HCT116 (cell line): ENCODE measurements around the gene ANKRD6. TPM values are rescaled to one million over a fixed set of nuclear protein-coding genes. Genes with fewer than 3 reads are reported as not detected.
A peak's percentile ranks its signal among the peaks of the same experiment; 100 is the strongest.

ENCODE experiments used
- ATAC-seq: fragments of 200-7000 bp; cut with Tn5 transposase; 2 replicates; pipeline ENCODE4 v1.9.1; 2020; ENCODE audit warnings: mild to moderate bottlenecking, moderate library complexity
- BruUV-seq: library from RNA; stranded (reverse); fragments of 400-500 nt; replicated peaks from 2 replicates; lab custom pipeline; 2021; lab: Mats Ljungman, UMichigan
- CTCF ChIA-PET: fragments of 300-600 bp; sonication (Branson Sonifier 250); formaldehyde crosslinking; loops from one replicate; lab custom pipeline; 2021; ENCODE audit warnings: antibody characterized with exemption; lab: Charles Lee
- POLR2A ChIA-PET: fragments of 300-600, 350-600 bp; sonication (Branson Sonifier 250); formaldehyde crosslinking; loops from one replicate; lab custom pipeline; 2021; ENCODE audit warnings: antibody characterized with exemption; lab: Charles Lee
- RAD21 ChIA-PET, 2 experiments: fragments of 300-600 bp; sonication (Branson Sonifier 250); formaldehyde crosslinking; loops; one replicate each; lab custom pipeline; 2023; ENCODE audit warnings: low total read pairs in 2 of 2; ENCODE audit not compliant: uncharacterized antibody in 2 of 2, unreplicated experiment in 2 of 2, low non-redundant PET in 1 of 2; lab: Charles Lee
- DNase-seq: peaks from one replicate; pipeline ENCODE4 v3.0.0-alpha.2; 2010; ENCODE audit warnings: low read depth, low spot score
- H2AFZ ChIP-seq: fragments of 200-600 bp; shearing (Covaris generic), sonication (generic); 2 replicates; pipeline ENCODE4 v1.6.1; 2017; ENCODE audit warnings: low read depth, mixed run types, mixed read lengths, antibody characterized with exemption, low read length; ENCODE audit not compliant: poor library complexity, severe bottlenecking
- H3K27ac ChIP-seq: 2 replicates; pipeline ENCODE4 v1.5.1; 2012; ENCODE audit warnings: low read depth, low read length
- H3K27me3 ChIP-seq: fragments of 200-600 bp; sonication (generic); 2 replicates; pipeline ENCODE4 v1.6.1; 2016; ENCODE audit warnings: mixed run types, low read length, mixed read lengths; ENCODE audit not compliant: insufficient read depth
- H3K36me3 ChIP-seq, 2 experiments: fragments of 200-500 bp in 1 of 2; fragments of 200-600 bp in 1 of 2; sonication (Bioruptor generic) in 1 of 2; sonication (generic) in 1 of 2; 2 replicates each; pipeline versions ENCODE4 v1.5.1 to v1.6.1; 2014 to 2016; ENCODE audit warnings: low read length in 2 of 2, inconsistent platforms in 1 of 2, mixed read lengths in 1 of 2, mixed run types in 1 of 2; ENCODE audit not compliant: insufficient read depth in 2 of 2, control insufficient read depth in 1 of 2
- H3K4me1 ChIP-seq, 2 experiments: fragments of 200-600 bp in 1 of 2; sonication (generic) in 1 of 2; 2 replicates each; pipeline versions ENCODE4 v1.5.1 to v1.6.1; 2012 to 2017; ENCODE audit warnings: low read length in 2 of 2, inconsistent platforms in 1 of 2, mild to moderate bottlenecking in 1 of 2, mixed read lengths in 1 of 2, mixed run types in 1 of 2, moderate library complexity in 1 of 2; ENCODE audit not compliant: insufficient read depth in 2 of 2, control insufficient read depth in 1 of 2
- H3K4me2 ChIP-seq: fragments of 200-600 bp; sonication (generic); 2 replicates; pipeline ENCODE4 v1.6.1; 2017; ENCODE audit warnings: mixed run types, low read length, mixed read lengths
- H3K4me3 ChIP-seq, 2 experiments: fragments of 200-600 bp in 1 of 2; sonication (generic) in 1 of 2; replicated peaks in 1 of 2; 2 replicates each; pipeline ENCODE4 v1.5.1; 2011 to 2016; ENCODE audit warnings: low read length in 2 of 2, control low read depth in 1 of 2, low read depth in 1 of 2, mild to moderate bottlenecking in 1 of 2, mixed read lengths in 1 of 2, mixed run types in 1 of 2
- H3K79me2 ChIP-seq: fragments of 200-600 bp; sonication (generic); 2 replicates; pipeline ENCODE4 v1.6.1; 2017; ENCODE audit warnings: mild to moderate bottlenecking, mixed run types, low read length, moderate library complexity, mixed read lengths; ENCODE audit not compliant: insufficient read depth
- H3K9ac ChIP-seq: fragments of 200-600 bp; sonication (generic); 2 replicates; pipeline ENCODE4 v1.6.1; 2016; ENCODE audit warnings: low read length, mixed read lengths
- H3K9me2 ChIP-seq: fragments of 200-600 bp; sonication (generic), shearing (Covaris generic); 2 replicates; pipeline ENCODE4 v1.6.1; 2017; ENCODE audit warnings: mixed run types, mild to moderate bottlenecking, moderate library complexity; ENCODE audit not compliant: insufficient read depth
- H3K9me3 ChIP-seq, 2 experiments: fragments of 200-500 bp in 1 of 2; fragments of 200-600 bp in 1 of 2; sonication (Bioruptor generic) in 1 of 2; sonication (generic) in 1 of 2; 2 replicates each; pipeline ENCODE4 v1.6.1; 2014 to 2017; ENCODE audit warnings: low read length in 2 of 2, mixed read lengths in 2 of 2, inconsistent platforms in 1 of 2, low read depth in 1 of 2, mild to moderate bottlenecking in 1 of 2, mixed run types in 1 of 2, moderate library complexity in 1 of 2; ENCODE audit not compliant: control insufficient read depth in 1 of 2, insufficient read depth in 1 of 2
- H4K20me1 ChIP-seq: fragments of 200-600 bp; sonication (generic), shearing (Covaris generic); 2 replicates; pipeline ENCODE4 v1.6.1; 2017; ENCODE audit warnings: mixed run types, mild to moderate bottlenecking, moderate library complexity; ENCODE audit not compliant: insufficient read depth
- CBX3 ChIP-seq: IDR thresholded peaks from 2 replicates; pipeline ENCODE4 v1.6.1; 2012; ENCODE audit warnings: low read depth
- CEBPB ChIP-seq: IDR thresholded peaks from 2 replicates; pipeline ENCODE4 v1.6.1; 2012; ENCODE audit warnings: low read depth
- ELF1 ChIP-seq: IDR thresholded peaks from 2 replicates; pipeline ENCODE4 v1.6.1; 2012; ENCODE audit warnings: low read depth, borderline replicate concordance
- POLR2A ChIP-seq: IDR thresholded peaks from 2 replicates; pipeline ENCODE4 v1.7.0; 2011; ENCODE audit warnings: borderline replicate concordance; ENCODE audit not compliant: insufficient read depth, insufficient read length; ENCODE audit errors: extremely low read depth
- REST ChIP-seq: IDR thresholded peaks from 2 replicates; pipeline ENCODE4 v1.6.1; 2012; ENCODE audit warnings: low read depth
- intact Hi-C: fragments of 100-400 bp; cut with micrococcal nuclease; formaldehyde crosslinking; loops from 2 replicates; pipeline ENCODE4 v1.10.0; 2022
- total RNA-seq: library from RNA; stranded (reverse); gene quantifications from one replicate; pipeline ENCODE4 v1.2.1, GENCODE V29; 2021; ENCODE audit not compliant: unreplicated experiment

ANKRD6 gene
- total RNA-seq, 1 experiment from 2014 or later, result 9.9 TPM

GRCh38 chr6:89555806-89556205 lies 122.9 kb downstream of the ANKRD6 start:
- H3K4me2 ChIP-seq, result no peak overlapping the region
- no peaks in the 10 kb centered on the region for H3K27me3 ChIP-seq
- no peak overlapping the region for H3K4me3 ChIP-seq
- TF ChIP-seq CEBPB (no peak), CBX3 (no peak), POLR2A (no peak)
- no peaks in the 10 kb centered on the region for H3K9me2 ChIP-seq
- ChIA-PET RAD21 (no interaction called here), POLR2A (no interaction called here), CTCF (no interaction called here)
- H4K20me1 ChIP-seq, result no peaks in the 10 kb centered on the region
- H3K27ac ChIP-seq, result no peak overlapping the region
- ATAC-seq (no peak), DNase-seq (no peak)
- no peaks in the 10 kb centered on the region for H3K79me2 ChIP-seq
- no peak overlapping the region for H2AFZ ChIP-seq
- no peaks in the 10 kb centered on the region for H3K4me1 ChIP-seq
- BruUV-seq, result no TSS peak
- peaks cover 0 to 12% of the 10 kb centered on the region in 2 experiments; a peak in 1 of 4 replicates for H3K9me3 ChIP-seq
- H3K9ac ChIP-seq, result no peak overlapping the region
- no peaks in the 10 kb centered on the region for H3K36me3 ChIP-seq
- intact Hi-C loops, result no loop called here

- Histone ChIP-seq H3K9ac (no peak overlapping the region), H3K9me3 (peaks cover 0 to 12% of the 10 kb centered on the region in 2 experiments; a peak in 1 of 4 replicates), H3K9me2 (no peaks in the 10 kb centered on the region), H3K27ac (no peak overlapping the region), H3K36me3 (no peaks in the 10 kb centered on the region), H2AFZ (no peak overlapping the region), H3K4me2 (no peak overlapping the region), H3K4me3 (no peak overlapping the region), H4K20me1 (no peaks in the 10 kb centered on the region), H3K79me2 (no peaks in the 10 kb centered on the region), H3K4me1 (no peaks in the 10 kb centered on the region), H3K27me3 (peaks cover 9% of the 10 kb centered on the region; the same call in 1 of the 2 replicates)
- no TSS peak for BruUV-seq
- CTCF ChIA-PET, result no interaction called here
- TF ChIP-seq ELF1 (no peak), REST (peak; percentile 69)
- intact Hi-C loops, result no loop called here
- ATAC-seq (no peak), DNase-seq (no peak)
- RAD21 ChIA-PET, result no interaction called here
- POLR2A ChIA-PET, result no interaction called here
These were observed 126.5 kb downstream of the ANKRD6 start for GRCh38 chr6:89559487-89559886.
